ENCODE results near the gene DCDC2C. TPM values are rescaled to one million over a fixed set of nuclear protein-coding genes. Genes with fewer than 3 reads are reported as not detected.

Gene DCDC2C
- total and polyA plus RNA-seq, 2 experiments from 2014 or later = 0.45 TPM; not detected in 1

- Histone ChIP-seq H3F3A (replicated peaks; ENCODE audit: low read depth) (no peaks in the 10 kb centered on the region), H3K36me3 (ENCODE audit: insufficient read depth) (0 out of 2 replicates have a peak, but pooled peaks cover 6% of the 10 kb centered on the region), H3K4me2 (no peak overlapping the region), H3K27me3 (ENCODE audit: insufficient read depth) (no peaks in the 10 kb centered on the region), H3K4me3 (no peak overlapping the region), H3K9me2 (ENCODE audit: insufficient read depth) (no peaks in the 10 kb centered on the region), H2AFZ (no peak overlapping the region), H3K27ac (ENCODE audit: low read depth) (no peak overlapping the region), H3K4me1 (ENCODE audit: insufficient read depth) (no peaks in the 10 kb centered on the region), H4K20me1 (replicated peaks; ENCODE audit: insufficient read depth) (no peaks in the 10 kb centered on the region), H3K79me2 (replicated peaks; ENCODE audit: insufficient read depth) (no peaks in the 10 kb centered on the region)
- Mint-ChIP-seq H3K27me3 (ENCODE audit: insufficient read depth, low read depth, poor library complexity) (peaks cover 4% of the 10 kb centered on the region), H3K4me1 (no peaks in the 10 kb centered on the region), H3K36me3 (ENCODE audit: low read depth) (peaks cover 15% of the 10 kb centered on the region; the same call in 2 of the 3 replicates), H3K9me3 (peaks cover 75% of the 10 kb centered on the region), H3K27ac (no peak overlapping the region), H3K4me3 (no peak overlapping the region)
- DNase-seq (ENCODE audit: low spot score) (no peak), ATAC-seq (no peak)
- TF ChIP-seq ZNF462 (CRISPR knock-in tag; IDR thresholded peaks at IDR 0.05) = no peak
- TF ChIP-seq ETS1 (IDR thresholded peaks at IDR 0.05) = no peak
- TF ChIP-seq CTCF (conservative IDR thresholded peaks at IDR 0.05; ENCODE audit: low read depth in 2 of 2) = no peak
- TF ChIP-seq STAT1 (IDR thresholded peaks at IDR 0.05; ENCODE audit: unreplicated experiment) = no peak
- TF ChIP-seq CREB1 (CRISPR knock-in tag; IDR thresholded peaks at IDR 0.05; ENCODE audit: low read depth) = no peak
- TF ChIP-seq NANOG (IDR thresholded peaks at IDR 0.05; ENCODE audit: borderline replicate concordance) = no peak
- no peak for TF ChIP-seq EZH2phosphoT487 (IDR thresholded peaks at IDR 0.05; ENCODE audit: unreplicated experiment)
- TF ChIP-seq JUNB (IDR thresholded peaks at IDR 0.05; ENCODE audit: unreplicated experiment) = no peak
- no peak for TF ChIP-seq ZNF331 (CRISPR knock-in tag; IDR thresholded peaks at IDR 0.05; ENCODE audit: low read depth)
- TF ChIP-seq POLR2AphosphoS5 (IDR thresholded peaks at IDR 0.05; ENCODE audit: low read depth) = no peak
- no peak for TF ChIP-seq EZH2 (IDR thresholded peaks at IDR 0.05; ENCODE audit: low read depth, unreplicated experiment)
- no peak for TF ChIP-seq ZNF114 (CRISPR knock-in tag; IDR thresholded peaks at IDR 0.05)
Observed at GRCh38 chr2:3876221-3876620, 172.8 kb downstream of the DCDC2C start.

All from GM23338 (cell line).